K562 (cell line): ENCODE results near the gene ANKRD24.

Source experiments
- CREB3 ChIP-seq: fragments of 450-650 bp; conservative IDR thresholded peaks from 2 replicates; pipeline ENCODE4 v1.6.1; 2016; ENCODE audit warnings: missing genetic modification characterization, low read depth, mild to moderate bottlenecking, missing compliant biosample characterization, moderate library complexity
- CXXC5 ChIP-seq: fragments of 250-450 bp; sonication (Bioruptor Pico); IDR thresholded peaks from 2 replicates; pipeline ENCODE4 v1.8.0; 2022; ENCODE audit warnings: inconsistent platforms, mild to moderate bottlenecking, moderate library complexity
- EZH2 ChIP-seq: IDR thresholded peaks from 2 replicates; pipeline ENCODE4 v1.6.1; 2012; ENCODE audit warnings: low read depth, mild to moderate bottlenecking, inconsistent platforms, low read length, borderline replicate concordance
- KLF16 ChIP-seq: IDR thresholded peaks from 2 replicates; pipeline ENCODE4 v1.6.1; 2016; ENCODE audit warnings: antibody characterized with exemption
- MXI1 ChIP-seq: IDR thresholded peaks from 2 replicates; pipeline ENCODE4 v1.6.1; 2011; ENCODE audit warnings: low read depth, mild to moderate bottlenecking, improper control_type of control experiment, low read length
- POLR2A ChIP-seq: fragments of 450-650 bp; conservative IDR thresholded peaks from 2 replicates; pipeline ENCODE4 v1.6.1; 2016
- POU5F1 ChIP-seq: fragments of 150-350 bp; IDR thresholded peaks from 2 replicates; pipeline ENCODE4 v1.6.1; 2014; ENCODE audit warnings: borderline replicate concordance, low read length, low read depth, mild to moderate bottlenecking; ENCODE audit not compliant: partially characterized antibody
- RNF2 ChIP-seq: sonication (generic); IDR thresholded peaks from 2 replicates; pipeline ENCODE4 v1.6.1; 2016
- ZBTB33 ChIP-seq: sonication (generic); formaldehyde crosslinking; IDR thresholded peaks from 2 replicates; pipeline ENCODE4 v1.8.1; 2023; ENCODE audit warnings: mild to moderate bottlenecking, missing genetic modification reagents

- TF ChIP-seq POU5F1 (no peak), EZH2 (no peak), KLF16 (no peak), POLR2A (no peak), CREB3 (tag) (no peak), RNF2 (no peak), MXI1 (no peak), CXXC5 (CRISPR knock-in tag) (no peak), ZBTB33 (CRISPR knock-in tag) (no peak)
Observed at GRCh38 chr19:4175669-4175931, 6.9 kb upstream of the ANKRD24 start.
